GM23248 (cell line): ENCODE data around the gene CHRNA9.

ENCODE experiments used
- EZH2 ChIP-seq: fragments of 200-600 bp; sonication (generic); IDR thresholded peaks from 2 replicates; pipeline ENCODE4 v1.6.1; 2018; ENCODE audit warnings: antibody characterized with exemption, mild to moderate bottlenecking; ENCODE audit not compliant: insufficient read depth, poor library complexity, severe bottlenecking
- EZH2phosphoT487 ChIP-seq: fragments of 200-600 bp; sonication (generic); IDR thresholded peaks from 2 replicates; pipeline ENCODE4 v1.6.1; 2018; ENCODE audit warnings: antibody characterized with exemption, moderate library complexity, mild to moderate bottlenecking, low read depth; ENCODE audit not compliant: insufficient read depth

DNA sequence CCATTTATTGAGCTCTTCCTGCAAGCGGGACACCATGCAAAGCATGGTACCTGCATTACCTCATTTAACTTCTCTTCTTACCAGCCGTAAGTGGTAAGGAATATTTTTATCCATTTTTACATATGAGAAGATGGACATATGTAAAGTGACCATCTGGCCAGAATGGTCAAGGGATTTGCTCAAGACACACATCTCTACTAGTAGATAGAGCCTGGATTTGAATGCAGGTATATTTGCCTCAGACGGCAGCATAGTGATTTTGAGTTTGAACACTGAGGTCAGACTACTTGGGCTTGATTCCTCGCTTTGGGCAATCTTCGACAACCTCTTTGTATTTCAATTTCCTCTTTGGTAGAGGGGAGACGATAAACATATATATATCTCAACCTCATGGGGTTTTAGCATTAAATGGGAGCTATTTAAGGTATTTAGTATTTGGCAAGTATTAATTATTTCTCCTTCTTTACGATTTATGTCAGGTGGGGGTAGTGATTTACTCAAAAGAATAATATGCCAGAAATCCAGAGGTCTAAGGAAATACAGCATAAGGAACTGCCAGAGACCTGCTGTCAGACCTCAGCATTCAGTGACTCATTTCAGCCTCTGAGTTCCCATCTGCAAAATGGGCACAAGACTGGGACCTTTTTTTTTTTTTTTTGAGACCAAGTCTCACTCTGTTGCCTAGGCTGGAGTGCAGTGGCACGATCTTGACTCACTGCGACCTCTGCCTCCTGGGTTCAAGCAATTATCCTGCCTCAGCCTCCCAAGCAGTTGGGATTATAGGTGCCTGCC, 34.6 kb upstream of the CHRNA9 start:
- TF ChIP-seq EZH2phosphoT487 = no peak
- no peak for TF ChIP-seq EZH2
